22Rv1 (cell line): ENCODE data around the gene TBX2.

Source experiments
- CTCF ChIP-seq: fragments of 450-650 bp; IDR thresholded peaks from 2 replicates; pipeline ENCODE4 v1.5.1; 2017; ENCODE audit warnings: mild to moderate bottlenecking
- ZFX ChIP-seq: fragments of 450-650 bp; IDR thresholded peaks from 2 replicates; pipeline ENCODE4 v1.6.1; 2017; ENCODE audit warnings: antibody characterized with exemption, borderline replicate concordance

- TF ChIP-seq CTCF = no peak
- TF ChIP-seq ZFX = no peak
These were observed 14.1 kb downstream of the TBX2 start for GRCh38 chr17:61413661-61414126.
